ENCODE measurements around the gene SORBS2.
"Not testable (repeated sequence)": the region's sequence is repeated elsewhere in the genome, so short reads cannot be mapped to it uniquely, and the experiment has no call there.

DNA sequence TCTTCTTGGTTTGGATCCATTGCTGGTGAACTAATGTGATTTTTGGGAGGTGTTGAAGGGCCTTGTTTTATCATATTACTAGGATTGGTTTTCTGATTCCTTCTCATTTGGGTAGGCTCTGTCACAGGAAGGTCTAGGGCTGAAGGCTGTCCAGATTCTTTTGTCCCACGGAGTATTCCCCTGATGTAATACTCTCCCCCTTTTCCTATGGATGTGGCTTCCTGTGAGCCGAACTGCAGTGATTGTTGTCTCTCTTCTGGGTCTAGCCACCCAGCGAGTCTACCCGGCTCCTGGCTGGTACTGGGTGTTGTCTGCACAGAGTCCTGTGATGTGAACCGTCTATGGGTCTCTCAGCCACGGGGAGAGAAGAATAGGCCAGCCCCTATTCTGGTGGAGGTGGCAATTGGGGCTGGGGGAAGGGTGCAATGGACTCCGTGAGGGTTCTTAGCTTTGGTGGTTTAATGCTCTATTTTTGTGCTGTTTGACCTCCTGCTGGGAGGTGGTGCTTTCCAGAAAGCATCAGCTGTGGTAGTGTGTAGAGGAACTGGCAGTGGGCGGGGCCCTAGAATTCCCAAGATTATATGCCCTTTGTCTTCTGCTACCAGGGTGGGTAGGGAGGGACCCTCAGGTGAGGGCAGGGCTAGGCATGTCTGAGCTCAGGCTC, 252.6 kb downstream of the SORBS2 start:
- not testable (repeated sequence) for TF ChIP-seq CTCF (IDR thresholded peaks at IDR 0.05); EZH2 (IDR thresholded peaks at IDR 0.05; ENCODE audit: borderline replicate concordance, insufficient read depth, low read depth, low read length, poor library complexity, severe bottlenecking)
